GM19395 (cell line): Measurements from ENCODE around the gene MAP3K21.
A peak's percentile ranks its signal among the peaks of the same experiment; 100 is the strongest.

Source experiments
- ATAC-seq: cut with Tn5 transposase; IDR thresholded peaks from one replicate; pipeline ENCODE4 v1.9.1; 2021; ENCODE audit warnings: mild to moderate bottlenecking, moderate library complexity; ENCODE audit not compliant: unreplicated experiment

Gene MAP3K21

DNA sequence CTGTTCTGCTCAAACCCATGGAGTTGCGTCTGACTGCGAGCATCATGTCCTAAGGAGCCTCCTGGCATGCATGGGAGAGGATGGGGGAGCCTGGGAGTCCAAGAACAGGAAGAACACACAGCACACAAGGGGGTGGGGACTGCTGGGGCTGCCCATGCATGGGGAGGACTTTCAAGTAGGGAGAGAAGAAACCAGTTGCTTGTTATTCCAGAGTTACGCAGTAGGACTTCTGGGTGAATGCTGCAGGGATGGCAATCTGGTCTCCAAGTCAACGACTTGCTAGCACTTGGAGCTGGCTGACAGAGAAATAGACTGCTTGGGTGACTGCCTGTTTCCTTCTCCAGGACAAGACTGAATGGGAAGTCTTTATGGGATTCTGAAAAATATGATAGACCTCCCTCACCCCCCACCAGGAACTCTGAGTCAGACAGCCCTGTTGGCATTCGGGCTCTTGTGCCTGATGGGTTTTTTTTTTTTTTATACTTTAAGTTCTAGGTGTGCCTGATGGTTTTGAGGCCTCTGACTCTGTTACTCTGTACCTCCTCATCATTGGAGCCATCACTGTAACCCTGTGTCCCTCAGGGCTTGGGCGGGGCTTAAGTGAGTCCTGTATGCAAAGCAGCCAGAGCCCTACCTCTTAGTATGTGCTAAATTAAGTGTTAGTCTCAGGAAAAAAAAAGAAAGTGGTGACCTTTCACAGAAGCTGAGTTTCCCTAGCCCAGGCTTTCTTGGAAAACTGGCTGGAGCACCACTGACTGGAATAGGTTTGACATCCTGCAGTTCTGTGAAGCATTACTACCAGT, 30.3 kb downstream of the MAP3K21 start:
- ATAC-seq, result no peak

- ATAC-seq, result no peak
Measured at GRCh38 chr1:233359431-233359830, 31.9 kb downstream of the MAP3K21 start.

GRCh38 chr1:233359905-233360304, 32.4 kb downstream of the MAP3K21 start:
- no peak for ATAC-seq

DNA sequence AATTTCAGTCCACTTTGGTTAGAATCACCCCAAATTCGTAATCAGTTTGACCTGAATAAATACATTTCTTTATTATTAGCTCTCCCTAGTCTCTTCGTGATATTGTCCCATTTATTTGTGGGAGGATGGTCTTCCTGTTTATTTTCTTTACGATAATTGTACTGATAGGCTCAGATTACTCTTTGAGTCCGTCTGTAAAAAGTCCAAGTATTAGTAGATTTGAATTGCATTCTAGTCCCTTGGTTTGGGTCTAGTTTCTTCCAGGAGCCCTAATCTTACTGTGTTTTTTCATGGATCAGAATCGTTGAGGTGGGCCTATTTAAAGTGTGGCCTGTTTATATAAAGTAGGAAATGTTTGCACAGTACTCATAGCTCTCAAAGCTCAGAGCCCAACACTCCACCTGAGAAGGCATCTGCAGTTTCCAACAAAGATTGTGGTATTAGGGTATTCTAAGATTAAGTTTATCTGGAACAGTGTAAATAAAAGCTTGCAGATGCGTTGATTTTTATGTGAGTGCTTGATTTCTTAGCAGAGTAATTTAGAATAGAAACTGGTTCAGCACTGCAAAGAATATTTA, 33.1 kb downstream of the MAP3K21 start:
- no peak for ATAC-seq

GRCh38 chr1:233361876-233362275, 34.4 kb downstream of the MAP3K21 start:
- ATAC-seq, result no peak

GRCh38 chr1:233362743-233363142, 35.2 kb downstream of the MAP3K21 start:
- ATAC-seq, result no peak

GRCh38 chr1:233364026-233364425, 36.5 kb downstream of the MAP3K21 start:
- no peak for ATAC-seq

DNA sequence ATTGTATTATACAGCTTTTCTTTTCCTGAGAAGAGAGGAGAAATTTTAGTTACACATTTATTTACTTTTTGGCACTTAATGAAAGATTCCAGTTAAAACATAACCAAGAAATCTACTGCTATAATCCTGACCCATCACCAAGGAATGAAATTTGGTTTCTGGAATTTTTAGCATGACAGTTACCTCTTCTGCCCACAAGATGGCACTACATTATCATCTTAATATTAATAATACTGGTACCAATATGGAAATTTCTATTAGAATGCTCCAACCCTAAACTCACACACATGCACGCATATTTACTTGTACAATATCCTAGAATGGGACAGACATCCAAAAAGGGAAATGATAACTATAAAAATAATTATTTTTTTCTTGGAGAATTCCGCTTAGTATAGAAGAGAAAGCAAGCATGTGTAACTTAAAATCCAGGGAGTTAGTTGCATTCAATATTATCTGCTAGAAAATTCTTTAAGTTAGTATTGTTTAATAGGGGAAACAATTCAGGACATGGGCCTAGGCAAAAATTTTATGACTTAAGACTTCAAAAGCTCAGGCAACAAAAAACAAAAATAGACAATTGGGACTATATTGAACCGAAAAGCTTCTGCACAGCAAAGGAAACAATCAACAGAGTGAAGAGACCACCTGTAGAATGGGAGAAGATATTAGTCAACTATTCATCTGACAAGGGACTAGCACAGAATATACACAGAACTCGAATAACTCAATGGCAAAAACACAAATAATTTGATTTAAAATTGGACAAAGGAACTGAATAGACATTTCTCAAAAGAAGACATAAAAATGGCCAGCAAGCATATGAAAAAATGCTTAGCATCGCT, 37.4 kb downstream of the MAP3K21 start:
- no peak for ATAC-seq

GRCh38 chr1:233366575-233366974, 39.1 kb downstream of the MAP3K21 start:
- ATAC-seq, result no peak

GRCh38 chr1:233367057-233367803, 39.7 kb downstream of the MAP3K21 start:
- no peak for ATAC-seq

GRCh38 chr1:233368106-233368788, 40.7 kb downstream of the MAP3K21 start:
- no peak for ATAC-seq

- ATAC-seq, result no peak
Measured at GRCh38 chr1:233368789-233369130, 41.2 kb downstream of the MAP3K21 start.

- no peak for ATAC-seq
Measured at GRCh38 chr1:233372218-233373120, 44.9 kb downstream of the MAP3K21 start.

GRCh38 chr1:233373226-233373625, 45.7 kb downstream of the MAP3K21 start:
- no peak for ATAC-seq

DNA sequence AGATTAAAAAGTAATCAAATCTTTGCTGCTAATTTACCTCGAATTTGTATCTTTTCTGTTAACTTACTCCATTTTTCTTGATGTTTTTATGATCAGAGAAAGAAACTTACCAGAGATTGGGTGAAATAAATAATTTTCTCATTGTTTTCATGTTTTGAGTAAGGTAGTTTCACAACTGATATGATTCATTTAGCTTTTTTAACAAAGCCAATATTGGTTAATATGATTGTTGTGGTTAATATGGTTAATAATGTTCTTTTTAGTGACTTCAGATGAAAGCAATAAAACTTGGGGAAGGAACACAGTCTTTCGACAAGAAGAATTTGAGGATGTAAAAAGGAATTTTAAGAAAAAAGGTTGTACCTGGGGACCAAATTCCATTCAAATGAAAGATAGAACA, 48.1 kb downstream of the MAP3K21 start:
- ATAC-seq, result peak; percentile 47

DNA sequence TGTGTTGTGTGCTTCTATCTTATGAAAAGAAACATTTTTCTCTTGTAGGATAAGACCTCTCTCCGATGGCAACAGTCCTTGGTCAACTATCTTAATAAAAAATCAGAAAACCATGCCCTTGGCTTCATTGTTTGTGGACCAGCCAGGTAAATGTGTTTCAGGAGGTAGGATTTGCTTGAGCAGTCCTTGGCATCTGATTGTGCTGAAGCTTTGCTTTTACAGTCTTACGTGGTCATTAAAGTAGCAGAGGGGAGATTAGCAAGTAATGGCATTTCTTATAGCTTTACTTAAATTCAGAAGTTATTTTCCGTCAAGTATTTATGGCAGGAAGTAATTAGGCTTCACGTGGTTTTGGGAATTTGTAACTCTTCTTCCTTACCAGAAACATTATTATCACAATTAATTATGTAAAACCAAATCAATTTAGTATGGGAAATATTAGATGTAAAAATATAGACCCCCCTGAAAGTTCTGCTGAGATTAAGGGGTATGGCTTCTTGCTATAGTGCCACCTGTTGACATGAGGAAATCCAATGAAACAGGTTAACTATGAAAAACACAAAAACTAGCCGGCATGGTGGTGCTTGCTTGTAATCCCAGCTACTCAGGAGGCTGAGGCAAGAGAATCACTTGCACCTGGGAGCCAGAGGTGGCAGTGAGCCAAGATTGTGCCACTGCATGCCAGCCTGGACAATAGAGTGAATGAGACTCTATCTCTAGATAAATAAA, 49.0 kb downstream of the MAP3K21 start:
- ATAC-seq, result no peak

DNA sequence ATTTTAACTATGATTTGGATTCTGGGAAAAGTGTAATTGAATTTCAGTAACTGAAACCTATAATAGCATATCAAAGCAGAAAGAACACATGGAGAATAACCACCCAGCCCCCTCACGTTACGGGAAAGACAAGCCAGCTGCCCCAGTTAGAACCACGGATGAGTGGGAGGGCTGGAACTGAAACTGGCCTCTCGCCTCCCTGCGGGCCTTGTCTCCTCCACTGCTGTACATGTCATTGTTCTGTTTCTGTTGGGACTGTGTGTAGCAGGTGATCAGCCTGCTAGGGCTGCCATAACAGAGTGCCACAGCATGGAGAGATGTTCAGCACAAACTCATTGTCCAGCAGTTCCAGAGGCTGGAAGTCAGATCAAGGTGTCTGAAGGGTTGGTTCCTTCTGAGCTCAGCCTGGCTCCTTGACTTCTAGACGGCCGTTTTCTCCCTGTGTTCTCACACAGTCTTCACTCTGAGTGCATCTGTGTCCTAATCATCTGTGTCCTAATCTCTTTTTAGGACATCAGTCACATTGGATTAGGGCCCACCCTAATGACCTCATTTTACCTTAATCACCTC, 52.4 kb downstream of the MAP3K21 start:
- peak; percentile 67 for ATAC-seq

DNA sequence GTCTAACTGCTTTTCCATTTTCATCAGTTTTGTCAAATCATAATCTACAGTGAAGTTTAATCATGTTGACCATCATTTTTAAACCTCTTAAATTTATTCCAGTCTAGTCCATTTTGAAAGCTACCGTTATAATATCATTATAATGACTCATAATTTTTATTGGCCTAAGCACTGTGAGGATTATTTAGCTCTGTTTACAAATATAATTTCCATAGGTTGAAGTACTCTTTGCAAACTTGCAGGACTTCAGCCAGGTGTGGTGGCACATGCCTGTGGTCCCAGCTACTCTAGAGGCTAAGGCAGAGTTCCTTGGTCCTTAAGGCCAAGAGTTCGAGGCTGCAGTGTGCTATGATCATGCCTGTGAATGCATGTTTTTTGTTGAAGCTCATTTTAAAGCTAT, 54.3 kb downstream of the MAP3K21 start:
- ATAC-seq, result no peak

- no peak for ATAC-seq
Measured at GRCh38 chr1:233383984-233384383, 56.5 kb downstream of the MAP3K21 start.
